ENCODE measurements around the gene GUCY2D. TPM values are rescaled to one million over a fixed set of nuclear protein-coding genes. Genes with fewer than 3 reads are reported as not detected.

The GUCY2D gene
- total RNA-seq, 4 donors from 2014 or later, result not detected

DNA sequence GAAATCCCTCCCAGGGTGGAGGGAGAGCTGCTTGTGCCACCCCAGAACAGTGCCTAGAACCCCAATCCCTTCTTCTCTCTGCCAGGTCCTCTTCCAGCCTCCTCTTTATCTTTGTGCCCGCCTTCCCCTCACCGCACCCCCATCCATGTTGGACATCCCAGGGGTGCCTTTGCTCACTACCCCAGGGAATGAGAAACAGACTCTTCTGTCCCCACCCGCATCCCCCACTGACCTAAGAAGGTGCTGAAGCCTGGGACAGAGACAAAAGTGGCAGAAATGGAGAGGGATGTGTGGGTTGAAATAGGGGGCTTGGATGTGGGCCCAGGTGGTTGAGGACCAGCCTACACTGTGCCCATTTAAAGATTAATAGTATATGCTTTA, 53.4 kb downstream of the GUCY2D start:
- no peak for TF ChIP-seq CTCF (IDR thresholded peaks at IDR 0.05)
- no peak for TF ChIP-seq POLR2A (IDR thresholded peaks at IDR 0.05)
- Histone ChIP-seq H3K9me3 (no peaks in the 10 kb centered on the region), H3K36me3 (no peaks in the 10 kb centered on the region), H3K4me3 (replicated peaks in 1 of 3) (no peak overlapping the region), H3K27ac (no peak overlapping the region), H3K4me1 (peaks cover 0 to 9% of the 10 kb centered on the region in 2 donors), H3K27me3 (peaks cover 4% of the 10 kb centered on the region)
- no peak for DNase-seq
- intact Hi-C loops (cut with DNase I), result no loop called here
- WGBS, 2 donors, result 73 to 83% methylated on average over 3 of the region's 3 CpGs

DNA sequence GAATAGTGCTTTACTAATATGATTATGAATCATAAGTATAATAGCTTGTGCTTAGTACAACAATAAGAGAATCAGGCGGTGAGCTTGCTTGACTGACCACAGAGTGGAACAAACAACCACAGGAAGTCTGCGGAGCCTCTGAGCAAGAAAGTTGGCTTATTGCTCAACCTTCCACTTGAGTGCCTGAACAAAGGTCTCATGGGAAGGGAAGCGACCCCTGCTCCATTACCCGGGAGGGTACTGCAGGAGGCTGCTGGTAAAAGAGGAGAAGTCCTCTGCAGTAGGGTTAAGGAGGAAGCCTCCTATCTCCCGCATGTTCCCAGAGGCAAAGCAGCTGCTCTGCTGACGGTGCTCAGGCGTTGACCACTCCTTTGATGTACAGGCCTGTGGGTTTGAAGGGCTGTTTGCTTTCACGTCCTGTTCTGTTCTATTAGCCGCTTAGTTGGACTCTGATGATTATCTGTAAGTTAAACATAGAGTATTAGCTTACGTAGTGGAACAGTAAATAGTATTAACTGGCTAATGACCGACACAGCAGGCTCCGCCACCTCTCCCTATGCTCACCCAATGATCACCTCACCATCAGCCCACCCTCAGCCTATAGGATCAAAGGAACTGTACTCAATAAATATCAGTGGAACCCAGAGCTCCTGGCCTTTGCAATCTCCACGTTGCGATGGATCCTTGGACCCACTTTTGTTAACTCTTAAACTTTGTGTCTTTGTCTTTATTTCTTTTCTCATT, 54.0 kb downstream of the GUCY2D start:
- intact Hi-C loops (cut with DNase I), result no loop called here
- TF ChIP-seq CTCF (IDR thresholded peaks at IDR 0.05), result no peak
- Histone ChIP-seq H3K27ac (no peak overlapping the region), H3K4me1 (peaks cover 0 to 9% of the 10 kb centered on the region in 2 donors), H3K9me3 (no peaks in the 10 kb centered on the region), H3K27me3 (peaks cover 10% of the 10 kb centered on the region), H3K36me3 (no peaks in the 10 kb centered on the region), H3K4me3 (replicated peaks in 1 of 3) (no peak overlapping the region)
- DNase-seq, result peak; percentile 31 to 34
- 42 to 43% methylated on average over 14 of the region's 14 CpGs for WGBS, 2 donors

GRCh38 chr17:8056976-8057625, 54.7 kb downstream of the GUCY2D start:
- H3K27me3 ChIP-seq, result peaks cover 12% of the 10 kb centered on the region
- H3K9me3 ChIP-seq, result no peaks in the 10 kb centered on the region
- H3K4me3 ChIP-seq (replicated peaks in 1 of 3), result no peak overlapping the region
- TF ChIP-seq CTCF (IDR thresholded peaks at IDR 0.05) (no peak), POLR2A (IDR thresholded peaks at IDR 0.05) (no peak)
- DNase-seq, result no peak
- H3K36me3 ChIP-seq, result no peaks in the 10 kb centered on the region
- H3K4me1 ChIP-seq, result peaks cover 0 to 9% of the 10 kb centered on the region in 2 donors
- WGBS, 2 donors, result 63 to 64% methylated on average over 17 of the region's 17 CpGs
- intact Hi-C loops (cut with DNase I), result no loop called here
- no peak overlapping the region for H3K27ac ChIP-seq

DNA sequence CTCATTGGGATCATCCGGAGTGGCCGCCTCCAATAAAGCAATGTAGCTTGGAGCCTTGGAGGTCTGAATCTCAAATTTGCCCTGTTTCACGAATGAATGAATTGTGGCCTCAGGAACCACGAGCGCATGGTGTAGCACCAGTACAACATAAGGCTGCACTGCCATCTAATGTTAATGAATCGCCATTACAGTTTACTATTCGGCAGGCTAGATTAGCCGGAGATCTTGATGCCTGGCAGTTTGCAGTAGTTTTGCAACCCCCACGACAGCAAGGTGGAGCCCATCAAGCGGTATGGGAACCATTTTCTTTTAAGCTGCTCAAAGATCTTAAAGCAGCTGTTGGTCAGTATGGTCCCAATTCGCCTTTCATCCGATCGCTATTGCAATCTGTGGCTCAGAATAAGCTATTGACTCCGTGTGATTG, 55.3 kb downstream of the GUCY2D start:
- intact Hi-C loops (cut with DNase I), result no loop called here
- no peaks in the 10 kb centered on the region for H3K36me3 ChIP-seq
- peaks cover 18% of the 10 kb centered on the region for H3K27me3 ChIP-seq
- peaks cover 0 to 9% of the 10 kb centered on the region in 2 donors for H3K4me1 ChIP-seq
- no peak overlapping the region for H3K27ac ChIP-seq
- peak; percentile 41 to 49 for DNase-seq
- H3K9me3 ChIP-seq, result no peaks in the 10 kb centered on the region
- WGBS, 2 donors, result 5 to 9% methylated on average over 13 to 14 of the region's 14 CpGs
- H3K4me3 ChIP-seq (replicated peaks in 1 of 3), result no peak overlapping the region
- no peak for TF ChIP-seq POLR2A (IDR thresholded peaks at IDR 0.05)
- TF ChIP-seq CTCF (IDR thresholded peaks at IDR 0.05), result peak; percentile 45 to 87 (median 80)

DNA sequence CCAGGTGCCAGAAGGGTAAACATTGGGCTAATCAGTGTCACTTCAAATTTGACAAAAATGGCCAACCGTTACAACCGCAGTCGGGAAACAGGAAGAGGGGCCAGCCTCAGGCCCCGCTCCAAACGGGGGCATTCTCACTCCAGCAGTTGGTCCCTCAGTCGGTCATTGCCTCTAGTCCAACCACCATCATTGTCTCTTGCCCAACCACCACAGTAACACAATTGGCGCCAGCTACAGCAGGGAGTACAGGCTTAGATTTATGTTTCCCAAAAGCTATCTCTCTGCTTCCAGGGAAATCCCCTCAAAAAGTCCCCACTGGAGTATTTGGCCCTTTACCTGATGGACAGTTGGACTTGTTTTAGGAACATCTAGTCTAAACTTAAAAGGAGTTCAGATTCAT, 56.7 kb downstream of the GUCY2D start:
- no peaks in the 10 kb centered on the region for H3K36me3 ChIP-seq
- intact Hi-C loops (cut with DNase I), result no loop called here
- H3K27me3 ChIP-seq, result peaks cover 24% of the 10 kb centered on the region
- H3K27ac ChIP-seq, result no peak overlapping the region
- no peak overlapping the region for H3K4me3 ChIP-seq (replicated peaks in 1 of 3)
- DNase-seq, result no peak
- no peaks in the 10 kb centered on the region for H3K9me3 ChIP-seq
- WGBS, 2 donors, result 23 to 44% methylated on average over 7 of the region's 7 CpGs
- TF ChIP-seq CTCF (IDR thresholded peaks at IDR 0.05) (no peak), POLR2A (IDR thresholded peaks at IDR 0.05) (no peak)
- H3K4me1 ChIP-seq, result peaks cover 0 to 9% of the 10 kb centered on the region in 2 donors

All from thyroid gland (tissue), 4 donors.